ENCODE measurements around the gene NPAP1.
"Not testable (repeated sequence)": the region's sequence is repeated elsewhere in the genome, so short reads cannot be mapped to it uniquely, and the experiment has no call there.

Gene NPAP1

GRCh38 chr15:24675332-24676144, at the start of gene NPAP1:
Gene NPAP1 (plus strand): TSS chr15:24675775. CDS start chr15:24675868, 93 bp downstream.
- no peak for DNase-seq

- no peak for DNase-seq
Measured at GRCh38 chr15:24627443-24627842, 48.1 kb upstream of the NPAP1 start.

GRCh38 chr15:24633082-24633481, 42.5 kb upstream of the NPAP1 start:
- no peak for DNase-seq

- DNase-seq, result not testable (repeated sequence)
Measured at GRCh38 chr15:24639412-24639811, 36.2 kb upstream of the NPAP1 start.

- DNase-seq, result no peak
Measured at GRCh38 chr15:24645627-24646026, 29.9 kb upstream of the NPAP1 start.

GRCh38 chr15:24659622-24660021, 16.0 kb upstream of the NPAP1 start:
- DNase-seq, result no peak

- no peak for DNase-seq
Measured at GRCh38 chr15:24662991-24663390, 12.6 kb upstream of the NPAP1 start.

DNA sequence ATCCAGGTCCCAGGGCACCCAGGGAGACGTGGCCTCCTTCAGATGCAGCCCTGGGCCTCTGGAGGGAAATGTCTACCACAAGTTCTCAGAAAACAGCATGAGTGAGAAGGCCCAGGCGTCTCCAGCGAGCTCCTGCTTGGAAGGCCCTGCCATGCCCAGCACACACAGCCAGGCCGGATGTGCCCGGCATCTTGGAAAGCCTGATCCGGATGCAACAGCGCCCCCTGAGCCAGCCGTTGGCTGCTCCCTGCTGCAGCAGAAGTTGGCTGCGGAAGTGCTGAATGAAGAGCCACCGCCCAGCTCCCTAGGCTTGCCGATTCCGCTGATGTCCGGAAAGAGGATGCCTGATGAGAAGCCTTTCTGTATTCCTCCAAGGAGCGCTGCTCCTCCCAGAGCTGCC, 856 bp downstream of the NPAP1 start:
- DNase-seq, result no peak

GRCh38 chr15:24678485-24678884, 2.9 kb downstream of the NPAP1 start:
- DNase-seq, result peak in 1 of 2 experiments; percentile 1

DNA sequence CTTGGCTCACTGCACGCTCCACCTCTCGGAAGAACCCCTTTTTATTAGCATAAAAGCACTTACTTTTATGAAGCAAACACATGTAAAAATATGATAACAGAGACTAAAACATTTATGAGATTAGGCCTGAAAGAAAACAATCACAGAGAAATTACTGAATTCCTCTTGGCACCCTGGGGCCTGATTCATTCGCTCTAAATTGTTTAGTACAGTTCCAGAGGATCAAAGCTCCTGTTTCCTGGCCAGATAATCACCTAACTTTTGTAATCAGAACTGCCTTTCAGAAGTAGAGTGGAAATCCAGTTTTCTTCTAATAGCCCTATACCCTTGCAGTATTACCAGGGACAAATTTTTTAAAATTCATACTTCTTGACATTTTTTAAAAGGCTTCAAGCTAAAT, 6.4 kb downstream of the NPAP1 start:
- no peak for DNase-seq

DNA sequence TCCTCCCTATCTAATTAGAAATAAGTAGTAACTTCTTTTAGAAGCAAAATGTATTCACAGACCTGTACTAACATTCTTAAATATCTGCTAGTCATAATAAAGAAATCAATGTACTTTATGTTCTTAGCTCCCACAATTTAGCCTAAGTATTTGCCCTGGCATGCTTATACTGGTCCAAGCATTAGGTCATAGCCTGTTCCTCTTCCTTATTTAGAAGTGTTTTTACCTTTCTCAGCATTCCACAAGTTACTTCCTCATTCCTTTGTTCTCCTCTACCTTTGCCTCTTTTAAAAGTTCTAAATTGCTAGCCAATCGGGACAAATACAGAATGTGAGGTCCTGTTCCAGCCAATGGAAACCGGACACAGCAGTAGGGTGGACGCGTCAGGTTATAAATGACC, 7.3 kb downstream of the NPAP1 start:
- DNase-seq, result not testable (repeated sequence)

- no peak for DNase-seq
Measured at GRCh38 chr15:24683736-24684135, 8.2 kb downstream of the NPAP1 start.

GRCh38 chr15:24684313-24684712, 8.7 kb downstream of the NPAP1 start:
- no peak for DNase-seq

GRCh38 chr15:24696201-24696600, 20.6 kb downstream of the NPAP1 start:
- DNase-seq, result no peak

GRCh38 chr15:24696842-24697241, 21.3 kb downstream of the NPAP1 start:
- no peak for DNase-seq

GRCh38 chr15:24718289-24719082, 42.9 kb downstream of the NPAP1 start:
- no peak for DNase-seq

DNA sequence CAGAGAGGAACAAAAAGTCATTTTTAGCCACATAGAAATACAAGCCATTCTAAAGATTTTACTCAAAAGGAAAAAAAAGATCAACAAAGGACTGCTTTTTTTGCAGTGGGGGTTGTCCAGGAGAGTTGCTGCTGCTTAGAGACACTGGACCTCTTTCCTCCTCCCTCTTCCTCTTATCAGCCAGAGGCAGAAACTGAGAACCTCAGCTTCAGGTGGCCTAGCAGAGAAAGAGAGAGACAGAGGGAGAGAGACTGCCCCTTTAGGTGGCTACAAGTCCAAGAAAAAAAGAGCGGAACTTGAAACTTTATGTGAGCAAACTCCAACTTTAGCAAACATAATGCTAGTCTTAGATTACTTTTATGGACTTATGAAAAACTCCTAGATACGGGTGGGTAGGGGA, 54.2 kb downstream of the NPAP1 start:
- no peak for DNase-seq
